ENCODE measurements around the gene TRIML1. TPM values are rescaled to one million over a fixed set of nuclear protein-coding genes. Genes with fewer than 3 reads are reported as not detected.

Gene TRIML1
- total RNA-seq, 1 experiment from 2014 or later = not detected

DNA sequence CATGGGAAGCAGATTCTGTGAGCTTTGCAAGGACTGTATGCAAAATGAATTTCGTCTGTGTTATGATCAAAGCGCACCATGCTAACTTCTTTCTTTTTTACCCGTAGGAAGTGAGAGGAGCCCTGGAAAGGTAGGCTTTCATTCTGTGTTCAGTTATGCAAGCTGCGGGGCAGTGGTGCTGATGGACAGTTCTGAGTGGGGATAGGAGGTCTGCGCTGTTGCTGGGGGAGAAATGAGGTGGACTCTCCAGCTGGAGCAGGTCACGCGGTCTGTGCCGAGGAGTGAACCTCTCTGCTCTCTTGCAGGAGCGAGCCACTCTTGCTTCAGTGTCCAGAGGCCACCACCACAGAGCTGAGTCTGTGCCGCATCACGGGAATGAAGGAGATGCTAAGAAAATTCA is 4.5 kb downstream of the TRIML1 start:
- no peaks in the 10 kb centered on the region for H3K36me3 ChIP-seq (ENCODE audit: control insufficient read depth in 1 of 2, insufficient read depth in 2 of 2, low read length in 2 of 2)
- intact Hi-C loops (cut with micrococcal nuclease) = no loop called here
- H3K79me2 ChIP-seq (ENCODE audit: insufficient read depth, low read length) = no peaks in the 10 kb centered on the region
- no peak overlapping the region for H3K4me2 ChIP-seq (ENCODE audit: low read length)
- no peak for DNase-seq (ENCODE audit: low read depth, low spot score)
- H2AFZ ChIP-seq (ENCODE audit: low read depth, low read length, poor library complexity, severe bottlenecking) = no peak overlapping the region
- ChIA-PET CTCF (no interaction called here), POLR2A (no interaction called here), RAD21 (ENCODE audit: low non-redundant PET in 1 of 2, low total read pairs in 2 of 2, uncharacterized antibody in 2 of 2, unreplicated experiment in 2 of 2) (no interaction called here)
- BruUV-seq (replicated peaks) = no TSS peak
- no peaks in the 10 kb centered on the region for H3K9me3 ChIP-seq (ENCODE audit: control insufficient read depth in 1 of 2, insufficient read depth in 1 of 2, low read depth in 1 of 2, low read length in 2 of 2)
- H3K9me2 ChIP-seq (ENCODE audit: insufficient read depth) = no peaks in the 10 kb centered on the region
- no peak for ATAC-seq
- H3K4me3 ChIP-seq (replicated peaks in 1 of 2; ENCODE audit: low read depth in 1 of 2, low read length in 2 of 2) = no peak overlapping the region
- H3K27ac ChIP-seq (ENCODE audit: low read depth, low read length) = no peak overlapping the region
- no peak overlapping the region for H3K9ac ChIP-seq (ENCODE audit: low read length)
- H3K4me1 ChIP-seq (ENCODE audit: control insufficient read depth in 1 of 2, insufficient read depth in 2 of 2, low read length in 2 of 2) = no peaks in the 10 kb centered on the region
- no peaks in the 10 kb centered on the region for H4K20me1 ChIP-seq (ENCODE audit: insufficient read depth)
- TF ChIP-seq SIN3A (IDR thresholded peaks at IDR 0.05; ENCODE audit: low read depth) = no peak
- TF ChIP-seq JUND (IDR thresholded peaks at IDR 0.05) = no peak
- no peak for TF ChIP-seq EZH2phosphoT487 (IDR thresholded peaks at IDR 0.05; ENCODE audit: borderline replicate concordance)
- no peak for TF ChIP-seq YY1 (IDR thresholded peaks at IDR 0.05; ENCODE audit: extremely low read depth, insufficient replicate concordance, low read depth, low read length)
- TF ChIP-seq, protein P1, sequence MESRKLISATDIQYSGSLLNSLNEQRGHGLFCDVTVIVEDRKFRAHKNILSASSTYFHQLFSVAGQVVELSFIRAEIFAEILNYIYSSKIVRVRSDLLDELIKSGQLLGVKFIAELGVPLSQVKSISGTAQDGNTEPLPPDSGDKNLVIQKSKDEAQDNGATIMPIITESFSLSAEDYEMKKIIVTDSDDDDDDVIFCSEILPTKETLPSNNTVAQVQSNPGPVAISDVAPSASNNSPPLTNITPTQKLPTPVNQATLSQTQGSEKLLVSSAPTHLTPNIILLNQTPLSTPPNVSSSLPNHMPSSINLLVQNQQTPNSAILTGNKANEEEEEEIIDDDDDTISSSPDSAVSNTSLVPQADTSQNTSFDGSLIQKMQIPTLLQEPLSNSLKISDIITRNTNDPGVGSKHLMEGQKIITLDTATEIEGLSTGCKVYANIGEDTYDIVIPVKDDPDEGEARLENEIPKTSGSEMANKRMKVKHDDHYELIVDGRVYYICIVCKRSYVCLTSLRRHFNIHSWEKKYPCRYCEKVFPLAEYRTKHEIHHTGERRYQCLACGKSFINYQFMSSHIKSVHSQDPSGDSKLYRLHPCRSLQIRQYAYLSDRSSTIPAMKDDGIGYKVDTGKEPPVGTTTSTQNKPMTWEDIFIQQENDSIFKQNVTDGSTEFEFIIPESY (IDR thresholded peaks at IDR 0.05; ENCODE audit: extremely low read depth, insufficient replicate concordance, low read length) = no peak
- 0 out of 2 replicates have a peak, but pooled peaks have one; percentile 3 for TF ChIP-seq REST (IDR thresholded peaks at IDR 0.05; ENCODE audit: low read depth)
- H3K27me3 ChIP-seq (ENCODE audit: insufficient read depth, low read length) = no peaks in the 10 kb centered on the region

All from HCT116 (cell line).